ENCODE results near the gene PSMC6.

- TF ChIP-seq CTCF (IDR thresholded peaks at IDR 0.05) (no peak), POLR2A (IDR thresholded peaks at IDR 0.05) (no peak)
Measured at GRCh38 chr14:52660832-52661231, 46.2 kb upstream of the PSMC6 start.
